HG03342 (cell line): ENCODE results near the gene CACNA2D3.

Experiments
- ATAC-seq: cut with Tn5 transposase; IDR thresholded peaks from one replicate; pipeline ENCODE4 v1.9.1; 2021; ENCODE audit warnings: mild to moderate bottlenecking, moderate library complexity; ENCODE audit not compliant: unreplicated experiment

The CACNA2D3 gene

DNA sequence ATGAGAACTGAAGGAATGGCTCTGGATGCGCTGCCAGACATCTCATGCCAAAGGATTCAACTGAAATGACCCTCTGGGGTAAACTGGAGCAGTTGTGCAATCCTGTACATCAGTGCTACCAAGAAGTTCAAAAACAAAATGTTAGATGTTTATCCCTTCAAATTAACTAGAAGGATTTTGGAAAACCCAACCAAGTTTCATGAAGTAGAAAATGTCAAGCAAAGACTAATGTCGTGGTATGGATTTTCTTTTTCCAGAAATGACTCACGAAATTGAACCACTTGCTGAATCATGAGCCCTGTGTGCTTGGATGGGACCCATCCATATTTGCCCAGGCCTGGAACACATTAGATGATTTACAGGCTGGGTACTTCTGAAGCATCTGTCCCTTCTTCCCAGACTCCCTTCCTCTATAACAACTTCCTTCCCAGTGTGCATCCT, 703.9 kb downstream of the CACNA2D3 start:
- ATAC-seq, result no peak

DNA sequence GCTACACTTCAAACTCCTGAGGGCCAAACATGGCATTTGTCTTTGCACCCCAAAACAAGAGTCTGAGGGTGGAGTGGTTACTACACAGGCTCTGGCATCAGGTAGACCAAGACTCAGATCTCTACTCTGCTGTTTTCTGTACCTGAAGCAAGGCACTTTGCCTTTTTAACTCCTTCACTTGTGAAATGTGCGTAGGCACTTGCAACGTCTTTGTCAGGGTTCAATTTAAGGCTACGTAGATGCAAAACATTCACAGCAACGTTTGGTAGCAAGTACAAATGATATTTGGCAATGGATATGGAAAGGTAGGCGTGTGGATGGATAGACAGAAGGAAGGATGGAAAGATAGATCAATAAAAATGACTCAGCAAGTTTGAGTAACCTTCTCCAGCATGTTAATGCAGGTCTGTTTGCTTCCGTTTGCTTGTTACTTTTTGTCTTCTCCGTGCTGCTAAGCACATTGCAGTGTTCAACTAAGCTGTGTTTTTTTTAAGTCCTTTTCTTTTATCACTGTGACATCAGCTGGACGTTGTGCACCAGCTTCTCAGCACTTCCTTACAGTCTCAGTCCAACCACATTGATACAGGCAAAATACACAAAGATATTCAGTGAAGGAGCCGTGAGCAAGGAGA, 704.8 kb downstream of the CACNA2D3 start:
- ATAC-seq, result no peak

DNA sequence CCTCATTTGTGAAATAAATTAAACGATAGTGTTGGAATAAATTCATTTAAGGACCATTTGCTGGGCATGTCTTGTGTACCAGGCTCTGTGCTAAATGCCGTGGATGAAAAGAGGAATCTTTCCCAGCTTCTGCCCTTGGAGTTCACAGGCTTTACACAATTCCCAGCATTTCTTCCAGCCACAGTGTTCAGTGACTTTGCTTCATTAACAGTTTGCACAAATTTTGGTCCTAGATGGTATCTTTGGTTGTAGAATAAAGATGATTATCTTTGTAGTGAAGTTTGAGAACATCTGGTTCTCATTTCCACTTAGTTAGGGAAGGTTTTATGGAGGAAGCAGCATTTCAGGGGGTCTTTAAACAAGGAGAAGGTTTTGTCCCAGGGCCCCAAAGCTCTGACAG, 705.4 kb downstream of the CACNA2D3 start:
- ATAC-seq, result no peak

DNA sequence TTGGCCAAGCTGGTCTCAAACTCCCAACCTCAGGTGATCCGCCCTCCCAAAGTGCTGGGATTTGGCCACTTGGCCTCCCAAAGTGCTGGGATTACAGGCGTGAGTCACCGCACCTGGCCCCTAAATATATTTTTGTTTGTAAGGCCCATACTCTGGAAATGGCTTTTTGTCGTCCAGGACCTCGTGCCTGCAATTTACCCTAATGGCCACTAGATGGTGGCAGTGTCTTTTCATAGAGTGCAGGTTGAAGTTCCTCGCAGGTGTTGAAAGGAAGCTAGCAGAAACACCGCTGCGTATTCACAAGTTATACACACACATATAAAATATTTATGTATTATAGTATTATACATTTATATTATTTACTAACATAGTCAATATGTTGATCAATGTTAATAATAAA, 708.3 kb downstream of the CACNA2D3 start:
- no peak for ATAC-seq

DNA sequence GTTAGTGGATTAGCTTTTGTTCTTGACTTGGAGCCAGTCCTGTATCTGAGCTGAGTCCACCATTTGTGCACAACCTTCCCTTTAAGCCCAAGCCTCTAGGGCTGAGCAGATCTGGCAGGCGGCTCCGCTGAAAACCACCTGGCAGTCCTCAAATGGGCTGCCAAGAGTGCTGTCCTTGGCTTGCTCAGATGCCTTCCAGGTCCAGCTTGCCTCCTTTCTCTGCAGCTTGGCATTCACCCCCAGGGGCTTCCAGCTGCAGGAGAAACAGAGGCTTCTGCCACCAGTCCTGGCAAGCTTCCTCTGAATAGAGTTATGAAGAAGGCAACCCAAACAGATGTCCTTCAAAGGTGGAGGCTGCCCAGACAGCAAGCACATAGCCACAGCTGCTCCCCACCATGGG, 708.8 kb downstream of the CACNA2D3 start:
- ATAC-seq, result no peak

DNA sequence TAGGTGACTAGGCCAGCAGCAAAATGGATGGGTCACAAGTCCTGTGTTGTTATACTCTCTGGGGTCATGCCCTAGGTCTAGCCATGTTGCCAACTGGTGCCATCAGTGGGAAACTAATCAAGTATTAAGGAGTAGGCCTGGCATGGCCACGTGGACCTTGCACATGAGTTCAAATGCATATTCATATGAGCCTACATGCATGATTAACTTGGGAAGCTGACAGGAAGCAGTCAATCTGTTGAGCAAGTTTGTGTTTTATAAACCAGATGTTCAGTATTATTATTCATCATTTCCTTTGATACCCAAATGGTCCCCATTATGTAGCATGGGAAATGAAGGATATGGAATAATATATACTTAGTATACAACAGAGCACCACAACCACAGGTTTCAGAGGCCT, 710.5 kb downstream of the CACNA2D3 start:
- ATAC-seq, result no peak

DNA sequence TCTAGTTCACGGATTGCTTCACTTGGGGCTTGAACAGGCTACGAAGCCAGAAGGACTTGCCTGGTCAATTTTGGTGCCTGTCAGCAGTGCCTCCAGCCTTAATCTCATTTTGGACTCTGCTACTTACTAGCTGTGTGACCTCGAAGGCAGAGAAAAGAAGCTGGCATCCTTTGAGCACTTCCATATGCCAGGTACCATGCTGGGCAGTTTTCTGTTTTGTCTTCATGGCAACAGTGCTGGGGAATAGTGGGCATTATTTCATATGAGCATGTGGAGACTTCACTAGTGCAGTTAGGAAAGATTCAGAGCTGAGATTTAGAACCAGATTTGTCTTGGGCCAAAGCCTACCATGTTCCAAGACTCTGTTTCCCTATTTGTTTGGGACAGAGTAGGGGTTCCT, 713.3 kb downstream of the CACNA2D3 start:
- ATAC-seq, result no peak

DNA sequence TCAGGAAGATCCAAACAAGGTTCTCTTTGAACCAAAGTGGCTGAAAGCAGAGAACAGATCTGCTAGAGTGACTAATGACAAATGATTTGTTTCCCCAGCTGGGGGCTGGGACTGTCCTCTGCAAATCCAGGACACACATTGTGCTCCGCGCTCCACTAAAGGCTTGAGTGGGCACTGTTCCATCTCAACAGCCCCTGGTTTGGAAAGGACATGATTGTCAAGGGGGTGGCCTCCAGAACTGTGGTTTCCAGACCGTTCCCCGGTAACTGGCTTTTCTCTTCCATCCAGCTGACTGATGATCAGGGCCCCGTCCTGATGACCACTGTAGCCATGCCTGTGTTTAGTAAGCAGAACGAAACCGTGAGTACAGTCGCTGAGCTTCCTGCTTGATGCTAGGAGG, 714.5 kb downstream of the CACNA2D3 start:
- no peak for ATAC-seq

DNA sequence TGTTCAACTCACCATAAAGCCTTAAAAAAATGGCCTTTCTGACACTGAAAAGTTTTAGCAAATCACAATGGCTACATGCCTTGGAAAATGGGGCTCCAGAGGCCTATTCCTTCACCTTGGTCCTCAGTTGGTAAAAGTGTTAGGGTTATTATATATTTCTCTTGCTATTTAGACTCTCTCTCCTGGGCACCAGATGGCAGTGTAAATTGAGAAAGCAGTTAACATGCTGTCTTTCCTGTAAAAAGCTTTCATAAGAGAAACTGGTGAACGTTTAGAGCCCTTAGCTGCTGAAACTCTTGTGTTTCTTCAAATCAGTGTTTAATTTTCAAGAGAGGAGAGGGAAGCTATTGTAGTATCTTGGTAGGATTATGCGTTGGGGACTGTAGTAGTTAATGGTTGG, 715.6 kb downstream of the CACNA2D3 start:
- no peak for ATAC-seq

DNA sequence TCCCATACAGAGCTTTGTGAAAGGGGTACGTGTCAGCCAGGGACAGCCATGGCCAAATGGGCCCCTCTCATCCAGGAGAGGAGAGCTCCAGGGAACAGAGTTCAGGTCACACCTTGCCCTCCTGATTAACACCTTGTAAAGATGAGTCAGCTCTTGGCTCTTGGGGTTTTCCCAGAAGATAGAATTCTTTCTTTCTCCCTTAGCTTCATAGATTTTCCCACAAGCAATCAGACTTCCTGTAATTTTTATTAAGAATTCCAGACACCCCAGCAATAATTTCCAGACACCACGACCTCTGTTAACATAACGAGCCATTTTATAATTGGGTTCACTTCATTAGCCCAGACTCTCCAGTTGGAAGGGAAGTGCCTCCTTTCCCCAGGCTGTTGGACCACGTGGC, 719.1 kb downstream of the CACNA2D3 start:
- ATAC-seq, result no peak

DNA sequence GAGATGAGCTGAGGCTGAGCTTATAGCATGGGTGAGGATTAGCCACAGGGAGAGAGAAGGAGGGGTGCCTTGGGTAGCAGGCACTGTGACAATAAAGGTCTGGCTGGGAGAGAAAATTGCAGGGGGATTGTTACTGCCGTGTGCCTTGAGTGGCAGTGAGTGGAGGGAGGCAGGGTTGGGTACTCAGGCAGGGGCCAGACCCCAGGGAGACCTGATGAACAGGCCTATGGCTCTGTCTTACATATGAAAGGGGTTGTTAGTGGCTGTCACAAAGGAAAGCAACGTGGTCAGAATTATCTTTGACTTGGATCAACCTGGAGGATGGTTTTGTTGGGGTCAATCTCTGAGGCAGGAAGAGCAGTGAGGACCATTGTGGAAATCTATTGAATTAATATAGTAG, 721.0 kb downstream of the CACNA2D3 start:
- no peak for ATAC-seq

DNA sequence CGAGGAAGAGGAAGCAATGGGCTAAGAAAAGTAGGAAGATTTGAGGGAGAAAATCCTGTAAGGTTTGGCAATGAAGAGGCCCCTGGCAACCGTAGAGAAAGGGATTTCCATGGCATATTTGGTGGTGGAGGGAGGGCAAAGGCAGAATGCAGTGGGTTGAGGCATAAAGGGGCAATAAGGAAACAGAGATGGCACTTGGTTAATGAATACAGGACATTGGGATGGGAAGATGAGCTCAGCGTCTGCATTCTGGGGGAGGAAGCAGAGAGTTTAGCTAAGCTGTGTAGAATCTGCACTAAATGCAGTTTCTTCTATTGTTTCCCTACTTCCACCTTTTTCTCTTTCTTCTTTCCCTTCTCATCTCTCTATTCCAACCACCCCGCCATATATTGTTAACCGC, 721.9 kb downstream of the CACNA2D3 start:
- no peak for ATAC-seq

DNA sequence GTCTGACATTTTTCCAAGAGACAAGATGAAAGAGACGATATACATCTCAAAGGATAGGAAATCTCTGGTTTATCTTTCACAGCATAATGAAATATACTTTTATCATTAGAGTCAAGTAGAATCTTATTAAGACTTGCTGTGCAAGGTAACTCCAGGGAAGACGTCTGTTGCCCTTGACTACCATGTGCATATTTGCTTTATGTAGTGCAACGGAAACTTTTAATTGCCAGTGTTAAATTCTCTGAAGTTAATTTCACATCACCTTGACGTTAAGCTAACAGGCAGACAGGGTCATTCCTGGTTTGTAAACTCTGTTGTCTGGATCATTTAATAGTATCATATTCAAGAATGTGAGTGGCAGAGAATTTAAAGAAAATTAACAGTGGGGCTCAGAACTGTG, 722.7 kb downstream of the CACNA2D3 start:
- ATAC-seq, result no peak

DNA sequence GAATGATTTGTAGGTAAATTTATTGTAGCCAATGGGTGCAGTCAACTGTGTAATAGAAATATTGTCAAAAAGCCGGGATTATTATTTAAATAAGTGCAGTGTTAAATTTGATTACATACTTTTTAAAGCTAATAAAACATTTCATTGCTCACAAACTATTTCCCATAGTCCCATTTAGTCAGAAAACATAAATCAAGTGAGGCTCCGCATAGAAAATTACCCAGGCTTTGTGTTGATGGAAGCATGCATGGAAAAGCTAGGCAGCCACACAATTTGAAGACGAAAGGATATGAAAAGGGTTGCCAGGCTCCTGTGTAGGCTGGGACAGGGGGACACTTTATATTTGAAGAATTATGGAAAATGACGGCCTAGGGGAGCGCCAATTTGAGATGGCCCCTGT, 723.2 kb downstream of the CACNA2D3 start:
- ATAC-seq, result no peak

DNA sequence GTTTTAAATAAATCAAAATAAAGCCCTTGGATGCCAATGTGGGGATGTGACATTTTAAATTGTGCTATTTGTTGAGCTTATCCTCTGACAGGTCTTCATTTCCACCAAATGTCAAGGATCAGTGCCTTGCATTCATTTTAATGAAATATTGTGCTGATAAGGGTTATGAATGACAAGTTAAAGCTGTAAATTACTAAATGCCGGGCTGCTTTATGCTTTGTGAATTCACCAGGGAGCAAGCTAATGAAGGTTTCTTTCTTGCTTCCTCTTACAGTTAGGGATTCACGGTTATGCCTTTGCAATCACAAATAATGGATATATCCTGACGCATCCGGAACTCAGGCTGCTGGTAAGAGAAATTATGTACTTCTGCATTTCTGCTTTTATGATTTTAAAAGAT, 723.8 kb downstream of the CACNA2D3 start:
- ATAC-seq, result no peak

DNA sequence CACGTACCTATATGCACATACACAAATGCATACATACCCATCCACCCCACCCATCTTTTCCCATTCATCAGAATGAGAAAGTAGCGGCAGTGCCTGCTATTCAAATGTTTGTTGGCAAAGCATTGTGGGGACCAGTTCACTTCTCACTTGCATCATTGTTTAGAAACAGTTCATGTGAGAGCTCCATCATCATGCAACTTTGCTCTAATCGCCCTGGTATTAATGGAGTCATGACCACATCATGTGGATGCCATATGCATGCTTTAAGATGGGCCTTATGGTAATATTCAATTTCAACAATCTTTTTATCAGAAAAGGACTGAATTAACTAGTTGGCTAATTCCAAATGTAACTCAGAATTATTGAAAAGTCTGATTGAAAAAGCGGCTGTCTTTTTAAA, 725.0 kb downstream of the CACNA2D3 start:
- ATAC-seq, result no peak

DNA sequence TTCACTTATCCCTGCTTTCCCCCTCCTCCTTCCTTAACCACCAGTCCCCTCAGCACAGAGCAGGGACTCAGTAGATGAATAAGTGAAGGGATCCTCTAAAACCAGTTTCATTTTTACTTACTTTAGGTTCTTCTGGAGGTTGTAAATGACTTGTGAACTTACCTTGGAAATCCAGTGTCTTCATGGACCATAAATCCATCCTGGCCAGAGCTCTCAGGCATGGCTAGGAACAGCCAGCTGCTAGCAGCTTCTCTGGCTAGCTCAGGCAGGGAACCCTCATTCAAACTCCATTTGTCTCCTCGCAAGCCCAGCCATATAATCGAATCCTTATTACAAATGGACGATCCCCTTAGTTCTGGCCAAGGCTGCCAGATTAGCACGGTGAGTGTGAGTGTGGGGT, 727.0 kb downstream of the CACNA2D3 start:
- ATAC-seq, result no peak

DNA sequence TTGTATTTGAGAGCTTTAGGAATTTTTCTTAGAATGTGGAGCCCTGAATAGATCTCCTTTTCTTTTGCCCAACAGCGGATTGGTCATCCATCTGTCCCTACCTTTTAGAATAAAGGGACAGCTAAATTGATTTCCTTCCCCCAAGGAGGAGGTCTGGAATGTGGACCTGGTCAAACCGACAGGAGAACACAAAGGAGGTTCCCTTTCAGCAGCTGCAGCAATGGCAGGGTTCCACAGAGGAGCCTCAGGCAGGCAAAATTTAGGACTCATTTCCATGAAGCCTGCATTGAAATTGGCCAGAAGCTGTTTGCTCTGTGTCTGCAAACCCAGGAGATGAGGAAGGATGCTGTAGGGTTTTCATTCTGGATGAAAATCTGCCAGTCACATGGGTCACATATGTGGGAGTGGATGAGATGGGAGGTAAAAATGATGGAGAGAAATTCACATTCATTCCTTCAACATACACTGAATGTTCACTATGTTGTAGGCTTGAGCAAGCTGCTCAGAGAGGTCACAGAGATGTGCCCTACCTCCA, 728.2 kb downstream of the CACNA2D3 start:
- no peak for ATAC-seq

DNA sequence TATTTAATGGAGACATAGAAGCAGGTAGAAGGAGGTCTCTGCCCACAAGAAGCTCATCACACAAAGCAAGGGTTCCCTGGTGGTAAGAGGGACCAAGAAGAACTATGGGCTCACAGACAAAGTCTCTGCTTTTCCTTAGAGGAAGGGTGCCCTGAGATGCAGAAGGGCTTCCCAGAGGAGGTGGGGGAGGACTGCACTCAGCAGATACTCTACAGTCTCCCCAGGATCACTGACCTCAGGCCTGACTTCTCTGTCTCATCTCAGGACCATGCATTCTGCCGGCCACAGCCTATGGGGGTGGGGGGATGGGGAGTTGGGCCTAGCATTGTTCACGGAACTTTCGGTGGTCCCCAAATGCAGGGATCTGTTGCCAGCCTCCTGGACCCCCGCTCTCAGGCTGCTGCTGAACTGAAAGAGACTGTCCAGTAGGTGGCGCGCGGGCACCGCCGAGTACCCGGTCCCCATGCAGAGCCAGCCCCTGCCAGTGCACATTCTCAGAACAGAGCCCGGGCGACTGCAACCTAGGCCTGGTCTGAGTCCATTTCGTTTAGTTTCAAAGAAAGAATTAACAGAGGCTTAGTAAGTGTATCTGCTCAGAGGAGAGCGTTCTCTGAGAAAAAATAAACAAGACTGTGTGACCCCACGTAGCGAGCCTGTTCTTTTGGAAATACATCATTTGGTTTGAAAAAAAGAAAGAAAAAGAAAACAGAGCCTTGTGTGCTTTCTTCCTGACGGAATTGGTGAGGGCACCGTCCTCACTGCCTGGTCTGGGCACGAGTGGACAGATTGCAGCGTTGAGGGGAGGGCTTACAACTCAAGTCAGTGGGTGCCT, 731.4 kb downstream of the CACNA2D3 start:
- peak; percentile 74 for ATAC-seq

DNA sequence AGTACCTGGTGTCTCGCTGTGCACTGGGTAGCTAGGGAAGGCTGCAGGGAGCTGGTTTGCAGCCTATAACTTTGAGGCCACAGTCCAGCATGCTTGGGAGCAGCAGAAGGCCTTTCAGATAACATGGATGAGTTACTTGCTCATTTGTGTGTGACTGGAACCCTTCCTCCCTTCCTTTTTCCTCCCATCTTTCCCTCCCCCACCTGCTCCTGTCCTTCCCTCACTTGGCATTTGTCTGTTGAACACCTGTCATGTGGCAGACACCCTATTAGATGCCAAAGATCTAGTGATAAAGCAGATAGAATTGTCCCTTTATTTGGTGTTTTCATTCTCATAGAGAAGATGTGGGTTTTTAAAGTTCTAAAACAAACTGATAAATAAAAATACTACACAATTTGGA, 733.9 kb downstream of the CACNA2D3 start:
- ATAC-seq, result no peak

DNA sequence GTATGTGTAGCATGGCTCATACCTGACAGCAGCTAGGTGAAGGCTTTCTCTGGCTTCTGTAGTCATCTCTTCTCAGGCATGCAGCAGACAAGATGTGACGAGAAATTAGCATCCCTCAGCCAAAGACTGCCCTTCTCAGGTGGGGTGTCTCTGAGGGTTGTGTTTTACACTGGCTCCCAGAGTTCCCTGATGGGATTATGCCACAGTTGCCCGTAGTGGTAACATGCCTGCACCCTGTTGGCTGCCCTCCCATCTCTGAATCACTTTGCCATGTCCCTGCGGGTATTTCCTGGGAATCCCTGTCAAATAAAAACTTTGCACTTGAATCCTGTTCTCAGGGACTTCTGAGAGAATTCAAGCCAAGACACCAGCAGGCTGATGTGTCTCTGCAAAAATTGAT, 735.0 kb downstream of the CACNA2D3 start:
- no peak for ATAC-seq

DNA sequence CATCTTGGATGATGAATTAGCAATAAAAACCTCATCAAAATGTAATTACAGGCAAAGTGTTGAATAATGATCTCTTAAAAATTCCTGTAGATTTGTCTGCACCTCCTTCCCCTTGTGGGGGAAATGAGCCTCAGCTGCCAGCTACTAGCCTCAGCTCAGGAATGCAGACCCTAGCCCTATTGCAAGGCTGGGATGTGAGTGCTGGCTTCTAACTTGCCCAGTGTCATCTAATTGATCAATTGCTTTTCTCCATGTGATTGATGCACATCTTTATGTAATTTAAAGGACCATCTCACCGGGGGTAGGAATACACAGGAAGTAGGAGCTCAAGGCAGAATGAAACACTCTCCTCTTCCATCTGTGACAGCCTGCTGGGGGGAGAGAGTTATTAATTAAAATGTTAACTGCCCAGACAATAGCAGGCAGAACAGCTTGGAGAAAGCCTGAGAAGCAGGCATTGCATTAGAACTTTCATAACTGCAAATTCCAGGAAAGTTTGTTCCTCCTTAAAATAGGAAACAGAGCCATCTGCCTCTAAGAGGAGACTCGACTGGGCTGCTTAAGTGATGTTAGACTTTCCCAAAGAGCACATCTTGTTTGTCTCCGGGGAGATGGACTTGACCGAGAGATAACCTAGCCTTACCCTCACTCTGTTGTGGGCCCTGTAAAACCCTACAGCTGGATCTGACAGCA, 735.9 kb downstream of the CACNA2D3 start:
- ATAC-seq, result no peak
